Loucy (cell line): Measurements from ENCODE around the gene SPAG6.

Source experiments
- EZH2phosphoT487 ChIP-seq: fragments of 200-600 bp; IDR thresholded peaks from 2 replicates; pipeline ENCODE4 v1.6.1; 2018; ENCODE audit warnings: antibody characterized with exemption, mild to moderate bottlenecking, moderate library complexity, borderline replicate concordance
- TF ChIP-seq, protein P1 (sequence below): fragments of 200-600 bp; sonication (generic); conservative IDR thresholded peaks from 2 replicates; pipeline ENCODE4 v1.5.1; 2014; ENCODE audit warnings: mild to moderate bottlenecking, antibody characterized with exemption, low read length

DNA sequence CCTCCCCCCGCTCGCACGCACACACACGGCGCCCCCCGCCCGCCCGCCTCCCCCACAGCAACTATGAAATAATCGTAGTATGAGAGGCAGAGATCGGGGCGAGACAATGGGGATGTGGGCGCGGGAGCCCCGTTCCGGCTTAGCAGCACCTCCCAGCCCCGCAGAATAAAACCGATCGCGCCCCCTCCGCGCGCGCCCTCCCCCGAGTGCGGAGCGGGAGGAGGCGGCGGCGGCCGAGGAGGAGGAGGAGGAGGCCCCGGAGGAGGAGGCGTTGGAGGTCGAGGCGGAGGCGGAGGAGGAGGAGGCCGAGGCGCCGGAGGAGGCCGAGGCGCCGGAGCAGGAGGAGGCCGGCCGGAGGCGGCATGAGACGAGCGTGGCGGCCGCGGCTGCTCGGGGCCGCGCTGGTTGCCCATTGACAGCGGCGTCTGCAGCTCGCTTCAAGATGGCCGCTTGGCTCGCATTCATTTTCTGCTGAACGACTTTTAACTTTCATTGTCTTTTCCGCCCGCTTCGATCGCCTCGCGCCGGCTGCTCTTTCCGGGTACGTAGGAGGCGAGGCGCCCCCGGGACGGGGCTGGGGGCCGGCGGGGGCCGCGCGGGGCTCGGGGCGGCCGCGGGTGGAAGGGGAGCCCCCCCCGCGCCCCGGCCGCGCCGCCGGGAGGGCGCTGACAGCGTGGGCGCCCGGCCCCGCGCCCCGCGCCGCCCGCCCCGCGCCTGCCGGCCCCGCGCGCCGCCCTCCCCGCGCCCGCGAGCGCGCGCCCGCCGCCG is 24.0 kb upstream of the SPAG6 start:
- TF ChIP-seq, protein P1, sequence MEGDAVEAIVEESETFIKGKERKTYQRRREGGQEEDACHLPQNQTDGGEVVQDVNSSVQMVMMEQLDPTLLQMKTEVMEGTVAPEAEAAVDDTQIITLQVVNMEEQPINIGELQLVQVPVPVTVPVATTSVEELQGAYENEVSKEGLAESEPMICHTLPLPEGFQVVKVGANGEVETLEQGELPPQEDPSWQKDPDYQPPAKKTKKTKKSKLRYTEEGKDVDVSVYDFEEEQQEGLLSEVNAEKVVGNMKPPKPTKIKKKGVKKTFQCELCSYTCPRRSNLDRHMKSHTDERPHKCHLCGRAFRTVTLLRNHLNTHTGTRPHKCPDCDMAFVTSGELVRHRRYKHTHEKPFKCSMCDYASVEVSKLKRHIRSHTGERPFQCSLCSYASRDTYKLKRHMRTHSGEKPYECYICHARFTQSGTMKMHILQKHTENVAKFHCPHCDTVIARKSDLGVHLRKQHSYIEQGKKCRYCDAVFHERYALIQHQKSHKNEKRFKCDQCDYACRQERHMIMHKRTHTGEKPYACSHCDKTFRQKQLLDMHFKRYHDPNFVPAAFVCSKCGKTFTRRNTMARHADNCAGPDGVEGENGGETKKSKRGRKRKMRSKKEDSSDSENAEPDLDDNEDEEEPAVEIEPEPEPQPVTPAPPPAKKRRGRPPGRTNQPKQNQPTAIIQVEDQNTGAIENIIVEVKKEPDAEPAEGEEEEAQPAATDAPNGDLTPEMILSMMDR: no peak
- TF ChIP-seq EZH2phosphoT487: no peak
